IMR-90 (cell line): ENCODE measurements around the gene NOL9. TPM values are rescaled to one million over a fixed set of nuclear protein-coding genes. Genes with fewer than 3 reads are reported as not detected.

Experiments
- ATAC-seq: fragments of 200-7000 bp; cut with Tn5 transposase; 2 replicates; pipeline ENCODE4 v1.9.1; 2020; ENCODE audit warnings: low read depth, mild to moderate bottlenecking, moderate library complexity
- BruUV-seq: library from RNA; stranded (reverse); fragments of 400-500 nt; replicated peaks from 2 replicates; lab custom pipeline; 2021; lab: Mats Ljungman, UMichigan
- CTCF ChIA-PET: fragments of 300-600 bp; formaldehyde crosslinking; extraction: SDS; loops from one replicate; lab custom pipeline; 2021; ENCODE audit warnings: antibody characterized with exemption; lab: Yijun Ruan, JAX
- POLR2A ChIA-PET: fragments of 300-600 bp; sonication (Branson Sonifier 250); formaldehyde crosslinking; loops from one replicate; lab custom pipeline; 2022; ENCODE audit warnings: antibody characterized with exemption; ENCODE audit not compliant: unreplicated experiment; lab: Charles Lee
- DNase-seq: peaks from one replicate; pipeline ENCODE4 v3.0.0; 2013
- H2AFZ ChIP-seq: replicated peaks from 2 replicates; pipeline ENCODE3; 2013; ENCODE audit warnings: low read length, mild to moderate bottlenecking; ENCODE audit not compliant: poor library complexity
- H2AK5ac ChIP-seq: 2 replicates; pipeline ENCODE4 v1.6.1; 2013; ENCODE audit warnings: low read depth, low read length, inconsistent platforms
- H2AK9ac ChIP-seq: replicated peaks from 2 replicates; pipeline ENCODE3; 2013; ENCODE audit warnings: mild to moderate bottlenecking, low read depth, low read length, moderate library complexity; ENCODE audit not compliant: poor library complexity
- H2BK120ac ChIP-seq: 2 replicates; pipeline ENCODE4 v1.6.1; 2013; ENCODE audit warnings: low read depth, low read length, inconsistent platforms
- H2BK15ac ChIP-seq: 3 replicates; pipeline ENCODE4 v1.6.1; 2013; ENCODE audit warnings: low read depth, low read length, inconsistent platforms
- H2BK20ac ChIP-seq: 2 replicates; pipeline ENCODE4 v1.6.1; 2013; ENCODE audit warnings: low read depth, mild to moderate bottlenecking, inconsistent platforms, low read length, moderate library complexity
- H2BK5ac ChIP-seq: 2 replicates; pipeline ENCODE4 v1.6.1; 2013; ENCODE audit warnings: mild to moderate bottlenecking, low read depth, low read length, inconsistent platforms; ENCODE audit not compliant: poor library complexity, severe bottlenecking
- H3K14ac ChIP-seq: replicated peaks from 2 replicates; pipeline ENCODE4 v1.6.1; 2013; ENCODE audit warnings: low read depth, low read length, inconsistent platforms
- H3K18ac ChIP-seq: 2 replicates; pipeline ENCODE4 v1.6.1; 2013; ENCODE audit warnings: low read depth, low read length, control low read depth
- H3K23ac ChIP-seq: 2 replicates; pipeline ENCODE4 v1.6.1; 2013; ENCODE audit warnings: low read depth, low read length, inconsistent platforms
- H3K27ac ChIP-seq: 2 replicates; pipeline ENCODE4 v1.5.1; 2013; ENCODE audit warnings: mild to moderate bottlenecking, control low read depth, low read length; ENCODE audit not compliant: insufficient read depth
- H3K27me3 ChIP-seq: 2 replicates; pipeline ENCODE4 v1.6.1; 2013; ENCODE audit warnings: low read length; ENCODE audit not compliant: control insufficient read depth, insufficient read depth
- H3K36me3 ChIP-seq: 2 replicates; pipeline ENCODE4 v1.6.1; 2013; ENCODE audit warnings: low read length, mixed read lengths; ENCODE audit not compliant: control insufficient read depth, insufficient read depth
- H3K4ac ChIP-seq: 2 replicates; pipeline ENCODE4 v1.6.1; 2013; ENCODE audit warnings: low read depth, low read length, inconsistent platforms
- H3K4me1 ChIP-seq: 2 replicates; pipeline ENCODE4 v1.6.1; 2013; ENCODE audit warnings: low read length, mixed read lengths; ENCODE audit not compliant: control insufficient read depth, insufficient read depth
- H3K4me2 ChIP-seq: 2 replicates; pipeline ENCODE4 v1.6.1; 2013; ENCODE audit warnings: low read depth, mild to moderate bottlenecking, control low read depth, low read length, moderate library complexity
- H3K4me3 ChIP-seq: 2 replicates; pipeline ENCODE4 v1.5.1; 2013; ENCODE audit warnings: low read depth, mild to moderate bottlenecking, control low read depth, low read length, moderate library complexity; ENCODE audit not compliant: insufficient read depth
- H3K56ac ChIP-seq: 2 replicates; pipeline ENCODE4 v1.6.1; 2013; ENCODE audit warnings: low read length, inconsistent platforms; ENCODE audit not compliant: insufficient read depth; ENCODE audit errors: extremely low read depth
- H3K79me1 ChIP-seq, 2 experiments: 2 replicates each; pipeline ENCODE4 v1.6.1; 2013; ENCODE audit warnings: low read length in 2 of 2, inconsistent platforms in 1 of 2, low read depth in 1 of 2
- H3K9ac ChIP-seq: 2 replicates; pipeline ENCODE4 v1.6.1; 2013; ENCODE audit warnings: low read depth, low read length, control low read depth
- H3K9me1 ChIP-seq: 2 replicates; pipeline ENCODE4 v1.6.1; 2013; ENCODE audit warnings: low read length, inconsistent platforms; ENCODE audit not compliant: insufficient read depth
- H3K9me3 ChIP-seq: 2 replicates; pipeline ENCODE4 v1.6.1; 2013; ENCODE audit warnings: low read length; ENCODE audit not compliant: control insufficient read depth, insufficient read depth
- H4K20me1 ChIP-seq: 2 replicates; pipeline ENCODE4 v1.6.1; 2013; ENCODE audit warnings: low read length, inconsistent platforms; ENCODE audit not compliant: insufficient read depth
- H4K5ac ChIP-seq: 2 replicates; pipeline ENCODE4 v1.6.1; 2013; ENCODE audit warnings: mild to moderate bottlenecking, low read depth, low read length, control low read depth
- H4K8ac ChIP-seq, 2 experiments: 2 replicates each; pipeline ENCODE4 v1.6.1; 2013; ENCODE audit warnings: low read depth in 2 of 2, low read length in 2 of 2, control low read depth in 1 of 2, inconsistent platforms in 1 of 2
- H4K91ac ChIP-seq: 2 replicates; pipeline ENCODE4 v1.6.1; 2013; ENCODE audit warnings: low read depth, low read length, inconsistent platforms; ENCODE audit not compliant: insufficient read depth
- MAFK ChIP-seq: IDR thresholded peaks from 2 replicates; pipeline ENCODE4 v1.6.1; 2012; ENCODE audit warnings: low read depth, low read length, improper control_type of control experiment
- POLR2A ChIP-seq: IDR thresholded peaks from 2 replicates; pipeline ENCODE4 v1.6.1; 2012; ENCODE audit warnings: mild to moderate bottlenecking, low read depth, low read length
- WGBS, 2 experiments: methylation state at CpG; one replicate each; pipeline versions ENCODE4 v1.1.5 to v1.1.7; 2013; ENCODE audit warnings: missing lambda C conversion rate in 2 of 2; ENCODE audit not compliant: insufficient read length in 1 of 2; ENCODE audit errors: extremely low coverage in 2 of 2; 5-methylcytosine and 5-hydroxymethylcytosine counted together
- dilution Hi-C: fragments of 300-500 bp; cut with HindIII; formaldehyde crosslinking; loops from one replicate; pipeline ENCODE4 v1.14.3; 2018; ENCODE audit warnings: low sequenced_read_pairs; ENCODE audit not compliant: unreplicated experiment
- in situ Hi-C: fragments of 300-500 bp; cut with MboI; formaldehyde crosslinking; loops from 3 replicates; pipeline ENCODE4 v1.14.3; 2019; ENCODE audit warnings: low sequenced_read_pairs, inconsistent platforms, mixed read lengths
- intact Hi-C: fragments of 100-400 bp; cut with micrococcal nuclease; formaldehyde crosslinking; loops from 2 replicates; pipeline ENCODE4 v1.10.0; 2022
- polyA plus RNA-seq, 3 experiments: library from polyadenylated mRNA; depleted of rRNA; stranded (reverse); fragments of >200 nt; gene quantifications; 2 replicates each; pipeline ENCODE4 v1.2.3, GENCODE V29; 2012; ENCODE audit warnings: low replicate concordance in 1 of 3
- total RNA-seq: library from RNA; depleted of rRNA; stranded (reverse); fragments of >200 nt; gene quantifications from 2 replicates; pipeline ENCODE4 v1.2.3, GENCODE V29; 2012

Gene NOL9
- total and polyA plus RNA-seq, 2 of the 4 experiments (the other 2 are of a cell fraction), result 13.0 to 19.2 TPM

DNA sequence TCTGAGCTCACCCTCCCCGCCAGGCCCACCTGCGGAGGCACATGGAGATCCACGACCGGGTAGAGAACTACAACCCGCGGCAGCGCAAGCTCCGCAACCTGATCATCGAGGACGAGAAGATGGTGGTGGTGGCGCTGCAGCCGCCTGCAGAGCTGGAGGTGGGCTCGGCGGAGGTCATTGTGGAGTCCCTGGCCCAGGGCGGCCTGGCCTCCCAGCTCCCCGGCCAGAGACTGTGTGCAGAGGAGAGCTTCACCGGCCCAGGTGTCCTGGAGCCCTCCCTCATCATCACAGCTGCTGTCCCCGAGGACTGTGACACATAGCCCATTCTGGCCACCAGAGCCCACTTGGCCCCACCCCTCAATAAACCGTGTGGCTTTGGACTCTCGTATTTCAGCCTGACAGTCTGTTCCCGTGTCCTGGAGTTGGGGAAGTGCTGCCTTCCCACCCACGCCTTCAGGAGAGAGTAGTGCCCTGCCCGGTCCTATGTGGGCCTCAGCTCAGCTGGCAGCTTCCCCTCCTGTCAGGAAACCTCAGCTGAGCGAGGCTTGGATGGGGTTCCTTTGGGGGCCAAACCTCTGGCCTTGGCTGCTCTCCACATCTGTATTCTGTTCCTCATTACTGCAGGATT is 34.7 kb upstream of the NOL9 start:
- Histone ChIP-seq H3K23ac (no peak overlapping the region), H3K4ac (no peak overlapping the region), H2BK120ac (no peak overlapping the region), H3K4me3 (no peak overlapping the region), H3K27ac (no peak overlapping the region), H3K14ac (no peak overlapping the region), H3K4me1 (no peaks in the 10 kb centered on the region), H2BK5ac (no peak overlapping the region), H4K5ac (no peak overlapping the region), H2AK9ac (peak overlapping the region; percentile 57), H2BK20ac (no peak overlapping the region), H3K36me3 (peaks cover 65% of the 10 kb centered on the region), H4K8ac (no peak overlapping the region), H3K18ac (no peak overlapping the region), H3K9ac (no peak overlapping the region), H2BK15ac (no peak overlapping the region), H3K56ac (no peak overlapping the region), H2AFZ (no peak overlapping the region), H2AK5ac (no peak overlapping the region), H3K27me3 (no peaks in the 10 kb centered on the region), H4K20me1 (peaks cover 63% of the 10 kb centered on the region), H3K9me3 (no peaks in the 10 kb centered on the region), H3K4me2 (no peak overlapping the region), H3K9me1 (peaks cover 4% of the 10 kb centered on the region; the same call in 1 of the 2 replicates), H4K91ac (no peak overlapping the region), H3K79me1 (peaks cover 8 to 65% of the 10 kb centered on the region in 2 experiments)
- intact Hi-C loops (no loop called here), in situ Hi-C loops (no loop called here), dilution Hi-C loops (no loop called here)
- BruUV-seq, result no TSS peak
- POLR2A ChIA-PET, result no interaction called here
- CTCF ChIA-PET, result interaction anchor here (0.7 to 1.0 kb wide), 2 partner anchors 8 to 34 kb away, joined by 3 to 4 read pairs; partner anchors contain the start of genes NOL9 and TAS1R1
- DNase-seq (no peak), ATAC-seq (no peak; the same call in 1 of the 2 replicates)
- WGBS, 2 experiments, result 89% methylated on average over 17 of the region's 24 CpGs; no CpG with 5 or more reads in 1 of the 2 experiments
- TF ChIP-seq MAFK, result no peak
- 0 out of 2 replicates have a peak, but pooled peaks have one; percentile 29 for TF ChIP-seq POLR2A
